Neutrophil (primary cell): ENCODE data around the gene FAM110A.
A peak's percentile ranks its signal among the peaks of the same experiment; 100 is the strongest.
"Not testable (repeated sequence)": the region's sequence is repeated elsewhere in the genome, so short reads cannot be mapped to it uniquely, and the experiment has no call there.

ENCODE experiments used
- H3K27ac ChIP-seq: fragments of 200-600 bp; sonication (generic); 2 replicates; pipeline ENCODE4 v1.5.1; 2016; ENCODE audit warnings: mild to moderate bottlenecking, moderate library complexity
- H3K27me3 ChIP-seq: fragments of 200-600 bp; sonication (generic); 2 replicates; pipeline ENCODE4 v1.6.0; 2016; ENCODE audit warnings: mild to moderate bottlenecking
- H3K36me3 ChIP-seq: fragments of 200-600 bp; sonication (generic); 2 replicates; pipeline ENCODE4 v1.5.1; 2017
- H3K4me1 ChIP-seq, 2 experiments: fragments of 200-600 bp in 1 of 2; sonication (generic) in 1 of 2; 1 replicate in 1 of 2; 2 replicates in 1 of 2; pipeline versions ENCODE4 v1.5.1 to v1.6.1; 2013 to 2016; ENCODE audit warnings: low read depth in 1 of 2, low read length in 1 of 2, mild to moderate bottlenecking in 1 of 2, moderate library complexity in 1 of 2; ENCODE audit not compliant: control insufficient read depth in 1 of 2, insufficient read depth in 1 of 2
- H3K4me3 ChIP-seq, 2 experiments: fragments of 200-600 bp in 1 of 2; sonication (generic) in 1 of 2; 1 replicate in 1 of 2; 2 replicates in 1 of 2; pipeline ENCODE4 v1.5.1; 2013 to 2016; ENCODE audit warnings: low read depth in 1 of 2, low read length in 1 of 2, mild to moderate bottlenecking in 1 of 2, moderate library complexity in 1 of 2
- H3K9me3 ChIP-seq: fragments of 200-600 bp; sonication (generic); 2 replicates; pipeline ENCODE4 v1.5.1; 2016
- CTCF ChIP-seq: fragments of 200-600 bp; sonication (generic); IDR thresholded peaks from 2 replicates; pipeline ENCODE4 v1.5.1; 2016; ENCODE audit warnings: antibody characterized with exemption

The FAM110A gene

GRCh38 chr20:845941-846893 lies 12.7 kb downstream of the FAM110A start:
- Histone ChIP-seq H3K36me3 (no peaks in the 10 kb centered on the region), H3K4me3 (no peak overlapping the region), H3K27ac (peak overlapping the region; percentile 20), H3K27me3 (peaks cover 49% of the 10 kb centered on the region), H3K4me1 (peaks cover 34 to 41% of the 10 kb centered on the region in 2 experiments), H3K9me3 (no peaks in the 10 kb centered on the region)
- no peak for TF ChIP-seq CTCF

DNA sequence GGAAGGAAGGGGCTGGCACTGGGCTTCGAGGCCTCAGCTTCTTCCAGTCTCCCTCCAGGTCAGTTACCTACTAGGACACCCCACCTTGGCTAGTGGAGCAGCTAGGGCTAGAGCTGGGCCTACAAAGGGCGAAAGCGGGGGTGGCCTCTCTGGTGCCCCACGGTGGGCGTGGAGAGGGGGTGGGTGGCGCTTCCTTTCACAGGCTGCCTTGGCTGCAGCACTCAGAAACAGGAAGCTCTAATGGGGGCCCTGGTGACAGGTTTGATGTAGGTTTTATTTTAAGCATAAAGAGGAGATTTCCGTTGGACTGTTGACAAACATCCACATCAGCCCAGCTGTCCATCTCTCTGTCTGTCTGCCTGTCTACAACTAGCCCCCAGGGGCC lies 13.4 kb downstream of the FAM110A start:
- H3K27ac ChIP-seq: no peak overlapping the region
- H3K4me1 ChIP-seq: peaks cover 30 to 34% of the 10 kb centered on the region in 2 experiments
- TF ChIP-seq CTCF: no peak
- no peak overlapping the region for H3K4me3 ChIP-seq
- no peaks in the 10 kb centered on the region for H3K9me3 ChIP-seq
- H3K27me3 ChIP-seq: peaks cover 42% of the 10 kb centered on the region
- no peaks in the 10 kb centered on the region for H3K36me3 ChIP-seq

DNA sequence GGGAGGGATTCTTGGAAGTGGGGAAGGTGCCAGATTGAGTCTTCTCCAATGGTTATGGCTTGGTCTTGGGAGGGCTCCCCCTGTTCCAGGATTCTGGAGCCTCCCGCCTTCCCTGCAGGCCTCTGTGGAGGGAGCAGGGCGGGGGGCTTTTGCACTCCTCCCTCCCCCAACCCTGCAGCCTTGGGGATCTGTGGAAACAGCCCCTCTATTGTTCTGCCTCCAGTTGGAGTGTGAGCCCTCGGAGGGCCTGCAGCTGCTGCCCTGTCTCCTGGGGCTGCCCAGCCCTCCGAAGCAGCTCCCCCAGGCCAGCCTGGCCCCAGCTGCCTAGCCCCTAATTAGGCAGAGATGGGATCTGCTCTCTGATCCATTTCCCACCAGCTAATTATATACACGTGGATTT lies 14.7 kb downstream of the FAM110A start:
- Histone ChIP-seq H3K4me1 (peaks cover 28 to 29% of the 10 kb centered on the region in 2 experiments), H3K9me3 (no peaks in the 10 kb centered on the region), H3K4me3 (no peak overlapping the region), H3K36me3 (no peaks in the 10 kb centered on the region), H3K27ac (no peak overlapping the region), H3K27me3 (peaks cover 29% of the 10 kb centered on the region)
- no peak for TF ChIP-seq CTCF

DNA sequence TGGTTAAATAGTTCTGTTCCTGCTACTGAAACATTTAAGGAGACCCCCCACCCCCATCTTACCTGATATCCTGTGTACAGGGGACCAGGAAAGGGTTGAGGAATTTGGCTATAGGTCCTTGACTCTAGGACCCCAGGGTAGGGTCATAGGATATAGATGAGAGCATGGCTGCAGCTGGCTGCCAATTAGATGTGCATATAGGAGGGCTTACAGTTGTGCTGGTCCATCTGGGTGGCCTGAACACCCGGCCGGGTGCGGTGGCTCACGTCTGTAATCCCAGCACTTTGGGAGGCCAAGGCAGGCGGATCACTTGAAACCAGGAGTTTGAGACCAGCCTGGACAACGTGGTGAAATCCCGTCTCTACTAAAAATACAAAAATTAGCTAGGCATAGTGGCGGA lies 15.2 kb downstream of the FAM110A start:
- Histone ChIP-seq H3K27me3 (peaks cover 23% of the 10 kb centered on the region), H3K4me1 (peaks cover 28 to 29% of the 10 kb centered on the region in 2 experiments)
- H3K27ac ChIP-seq, H3K9me3 ChIP-seq, H3K4me3 ChIP-seq, H3K36me3 ChIP-seq: not testable (repeated sequence)

DNA sequence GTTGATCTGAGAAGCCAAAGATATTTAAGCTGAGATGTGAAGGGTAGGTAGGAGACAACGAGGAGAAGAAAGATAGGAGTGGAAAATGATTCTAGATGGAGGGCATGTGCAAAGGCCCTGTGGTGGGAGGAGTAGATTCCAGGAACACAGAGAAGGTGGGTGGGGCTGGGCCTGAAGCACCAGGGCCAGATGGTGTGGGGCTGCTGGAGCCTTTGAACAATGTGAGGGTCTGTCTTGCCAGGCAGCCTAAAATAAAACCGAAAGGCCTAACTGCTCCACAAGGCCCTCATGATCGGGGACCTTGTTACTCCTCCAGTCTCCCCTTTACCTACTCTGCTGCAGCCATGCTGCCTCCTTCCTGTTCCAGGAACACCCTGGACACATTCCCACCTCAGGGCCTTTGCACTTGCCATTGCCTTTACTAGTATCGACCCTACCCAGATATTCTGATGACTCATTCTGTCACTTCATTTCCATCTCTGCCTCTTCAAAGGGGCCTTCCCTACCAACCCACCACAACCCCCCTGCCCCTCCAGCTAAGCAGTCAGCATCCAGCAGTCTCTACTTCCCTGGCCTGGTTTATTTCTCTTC lies 20.0 kb downstream of the FAM110A start:
- H3K27me3 ChIP-seq: no peaks in the 10 kb centered on the region
- no peak for TF ChIP-seq CTCF

GRCh38 chr20:854601-855000 lies 21.1 kb downstream of the FAM110A start:
- TF ChIP-seq CTCF: no peak
- H3K36me3 ChIP-seq: no peaks in the 10 kb centered on the region
- H3K4me1 ChIP-seq: no peaks in the 10 kb centered on the region
- no peaks in the 10 kb centered on the region for H3K9me3 ChIP-seq
- no peak overlapping the region for H3K4me3 ChIP-seq
- no peak overlapping the region for H3K27ac ChIP-seq
- no peaks in the 10 kb centered on the region for H3K27me3 ChIP-seq

More for the DNA sequence above, 20.0 kb downstream of the FAM110A start:
- Histone ChIP-seq H3K27ac (no peak overlapping the region), H3K9me3 (no peaks in the 10 kb centered on the region), H3K4me1 (no peaks in the 10 kb centered on the region), H3K4me3 (no peak overlapping the region), H3K36me3 (no peaks in the 10 kb centered on the region)
